GM12891 (cell line): ENCODE data around the gene LRP1B.
"Not testable (repeated sequence)": the region's sequence is repeated elsewhere in the genome, so short reads cannot be mapped to it uniquely, and the experiment has no call there.

Experiments
- POLR2A ChIP-seq: IDR thresholded peaks from 2 replicates; pipeline ENCODE4 v1.6.1; 2011; ENCODE audit warnings: low read depth, low read length, control low read depth
- POLR2AphosphoS5 ChIP-seq: IDR thresholded peaks from 2 replicates; pipeline ENCODE4 v1.6.1; 2011; ENCODE audit warnings: low read depth, low read length, control low read depth
- POU2F2 ChIP-seq: IDR thresholded peaks from 2 replicates; pipeline ENCODE4 v1.6.1; 2011; ENCODE audit warnings: low read depth, mild to moderate bottlenecking, control low read depth, low read length, moderate library complexity
- SPI1 ChIP-seq: IDR thresholded peaks from 2 replicates; pipeline ENCODE4 v1.6.1; 2011; ENCODE audit warnings: low read depth, low read length, control low read depth
- TAF1 ChIP-seq: IDR thresholded peaks from 2 replicates; pipeline ENCODE4 v1.6.1; 2011; ENCODE audit warnings: low read depth, low read length, control low read depth

DNA sequence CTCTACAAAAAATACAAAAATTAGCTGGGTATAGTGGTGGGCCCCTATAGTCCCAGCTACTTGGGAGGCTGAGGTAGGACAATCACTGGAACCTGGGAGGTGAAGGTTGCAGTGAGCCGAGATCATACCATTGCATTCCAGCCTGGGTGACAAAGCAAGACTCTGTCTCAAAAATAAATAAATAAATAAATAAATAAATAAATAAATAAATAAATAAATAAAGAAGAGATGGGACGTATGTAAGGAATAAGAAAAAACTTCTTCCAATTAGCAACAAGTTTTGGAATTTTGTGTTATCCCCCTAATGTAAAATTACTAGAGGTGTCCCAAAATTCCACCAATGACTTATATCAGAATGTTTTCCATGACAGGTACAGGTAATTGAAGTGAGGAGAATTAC, 961.7 kb downstream of the LRP1B start:
- TF ChIP-seq POLR2AphosphoS5, POLR2A, SPI1, TAF1, POU2F2: not testable (repeated sequence)
